Type B pancreatic cell (in vitro differentiated cells): Measurements from ENCODE around the gene SSH2. TPM values are rescaled to one million over a fixed set of nuclear protein-coding genes. Genes with fewer than 3 reads are reported as not detected.

ENCODE experiments used
- DNase-seq: peaks from one replicate; pipeline ENCODE4 v3.0.0; 2021; ENCODE audit warnings: mixed read lengths; ENCODE audit not compliant: unreplicated experiment; ENCODE audit errors: extremely low spot score
- H3K27ac Mint-ChIP-seq: 2 replicates; pipeline ENCODE4 v1.8.0; 2021; ENCODE audit warnings: mild to moderate bottlenecking, mixed read lengths
- H3K27me3 Mint-ChIP-seq: 2 replicates; pipeline ENCODE4 v1.8.0; 2021; ENCODE audit warnings: mixed read lengths
- H3K36me3 Mint-ChIP-seq: 2 replicates; pipeline ENCODE4 v1.8.0; 2021; ENCODE audit warnings: mixed read lengths
- H3K4me1 Mint-ChIP-seq: one replicate; pipeline ENCODE4 v1.8.0; 2021; ENCODE audit warnings: mixed read lengths; ENCODE audit not compliant: unreplicated experiment
- H3K4me3 Mint-ChIP-seq: 2 replicates; pipeline ENCODE4 v1.8.0; 2021; ENCODE audit warnings: mild to moderate bottlenecking, mixed read lengths
- H3K9me3 Mint-ChIP-seq: 2 replicates; pipeline ENCODE4 v1.8.0; 2021; ENCODE audit warnings: mixed read lengths
- CTCF ChIP-seq: fragments of 200-600 bp; sonication (generic); conservative IDR thresholded peaks from 2 replicates; pipeline ENCODE4 v1.5.0; 2021; ENCODE audit warnings: antibody characterized with exemption, mild to moderate bottlenecking
- total RNA-seq: library from RNA; stranded (reverse); gene quantifications from 2 replicates; pipeline ENCODE4 v1.2.1, GENCODE V29; 2021; ENCODE audit warnings: low replicate concordance

SSH2 gene
- total RNA-seq, 1 donor from 2014 or later: 23.8 TPM

GRCh38 chr17:29747660-29748059, 182.4 kb downstream of the SSH2 start:
- no peaks in the 10 kb centered on the region for H3K36me3 Mint-ChIP-seq

GRCh38 chr17:29746669-29747068, 183.4 kb downstream of the SSH2 start:
- Mint-ChIP-seq H3K27ac (no peak overlapping the region), H3K9me3 (no peaks in the 10 kb centered on the region), H3K4me1 (peaks cover 4% of the 10 kb centered on the region), H3K36me3 (no peaks in the 10 kb centered on the region), H3K4me3 (no peak overlapping the region), H3K27me3 (no peaks in the 10 kb centered on the region)
- no peak for TF ChIP-seq CTCF
- no peak for DNase-seq

More at GRCh38 chr17:29747660-29748059, 182.4 kb downstream of the SSH2 start:
- no peak for TF ChIP-seq CTCF
- DNase-seq: no peak
- Mint-ChIP-seq H3K27me3 (no peaks in the 10 kb centered on the region), H3K27ac (no peak overlapping the region), H3K4me1 (peaks cover 4% of the 10 kb centered on the region), H3K4me3 (no peak overlapping the region), H3K9me3 (no peaks in the 10 kb centered on the region)

- TF ChIP-seq CTCF: no peak
- Mint-ChIP-seq H3K27ac (peak overlapping the region; percentile 62), H3K9me3 (no peaks in the 10 kb centered on the region), H3K4me1 (peaks cover 8% of the 10 kb centered on the region), H3K4me3 (no peak overlapping the region), H3K27me3 (no peaks in the 10 kb centered on the region), H3K36me3 (no peaks in the 10 kb centered on the region)
- DNase-seq: no peak
These were observed 185.9 kb downstream of the SSH2 start for GRCh38 chr17:29744121-29744520.

- Mint-ChIP-seq H3K4me1 (peaks cover 8% of the 10 kb centered on the region), H3K9me3 (no peaks in the 10 kb centered on the region), H3K27me3 (no peaks in the 10 kb centered on the region), H3K27ac (no peak overlapping the region), H3K4me3 (no peak overlapping the region), H3K36me3 (no peaks in the 10 kb centered on the region)
- no peak for DNase-seq
- no peak for TF ChIP-seq CTCF
These were observed 187.9 kb downstream of the SSH2 start for GRCh38 chr17:29742210-29742513.

GRCh38 chr17:29740017-29740416, 190.0 kb downstream of the SSH2 start:
- Mint-ChIP-seq H3K4me3 (no peak overlapping the region), H3K27me3 (no peaks in the 10 kb centered on the region), H3K4me1 (peaks cover 10% of the 10 kb centered on the region), H3K27ac (no peak overlapping the region), H3K9me3 (no peaks in the 10 kb centered on the region), H3K36me3 (no peaks in the 10 kb centered on the region)
- no peak for TF ChIP-seq CTCF
- no peak for DNase-seq

GRCh38 chr17:29734640-29735039, 195.4 kb downstream of the SSH2 start:
- Mint-ChIP-seq H3K27me3 (no peaks in the 10 kb centered on the region), H3K9me3 (no peaks in the 10 kb centered on the region), H3K4me3 (no peak overlapping the region), H3K4me1 (peaks cover 19% of the 10 kb centered on the region), H3K27ac (peak overlapping the region; percentile 30), H3K36me3 (no peaks in the 10 kb centered on the region)
- DNase-seq: no peak
- TF ChIP-seq CTCF: no peak
